Measurements from ENCODE around the gene NSDHL.
A peak's percentile ranks its signal among the peaks of the same experiment; 100 is the strongest.
"Not testable (repeated sequence)": the region's sequence is repeated elsewhere in the genome, so short reads cannot be mapped to it uniquely, and the experiment has no call there.

NSDHL gene

DNA sequence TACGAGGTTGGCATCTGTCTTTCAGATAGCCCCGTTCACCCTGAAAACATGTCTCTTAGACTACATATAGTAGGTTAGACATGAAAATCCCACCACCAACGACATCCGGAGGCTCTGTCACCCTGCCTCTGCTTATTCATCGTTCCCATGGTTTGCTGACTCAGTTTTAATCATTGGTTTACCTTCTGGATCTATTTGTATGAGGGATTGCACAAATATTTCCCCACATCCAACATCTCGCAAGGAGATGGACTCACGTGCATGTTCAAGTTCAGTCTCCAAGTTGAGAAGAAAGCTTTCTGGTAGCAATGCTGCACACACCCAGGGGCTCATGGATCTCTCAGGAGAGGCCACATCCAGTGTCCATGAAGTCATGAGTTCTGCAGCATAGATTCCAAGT, 11.1 kb upstream of the NSDHL start:
- no peaks in the 10 kb centered on the region for H3K36me3 ChIP-seq (ENCODE audit: control insufficient read depth, insufficient read depth, low read length)
- no peak overlapping the region for H3K9ac ChIP-seq (ENCODE audit: low read length)
- H3K27me3 ChIP-seq (ENCODE audit: control insufficient read depth, insufficient read depth, low read length), result peaks cover 35% of the 10 kb centered on the region
- no peak overlapping the region for H3K4me3 ChIP-seq (ENCODE audit: low read depth, low read length)
- peaks cover 11% of the 10 kb centered on the region; the same call in 1 of the 2 replicates for H3K9me3 ChIP-seq (ENCODE audit: control insufficient read depth, insufficient read depth, low read depth, low read length)
- no peak overlapping the region for H3K27ac ChIP-seq (ENCODE audit: low read depth, low read length)
- H3K4me1 ChIP-seq (ENCODE audit: control insufficient read depth, insufficient read depth, low read length), result peaks cover 4% of the 10 kb centered on the region; the same call in 1 of the 2 replicates

- Histone ChIP-seq H3K9me3 (ENCODE audit: control insufficient read depth, insufficient read depth, low read depth, low read length) (peaks cover 11% of the 10 kb centered on the region; the same call in 1 of the 2 replicates), H3K27ac (ENCODE audit: low read depth, low read length) (no peak overlapping the region), H3K4me1 (ENCODE audit: control insufficient read depth, insufficient read depth, low read length) (peaks cover 4% of the 10 kb centered on the region; the same call in 1 of the 2 replicates), H3K27me3 (ENCODE audit: control insufficient read depth, insufficient read depth, low read length) (peaks cover 38% of the 10 kb centered on the region), H3K4me3 (ENCODE audit: low read depth, low read length) (no peak overlapping the region), H3K36me3 (ENCODE audit: control insufficient read depth, insufficient read depth, low read length) (no peaks in the 10 kb centered on the region), H3K9ac (ENCODE audit: low read length) (no peak overlapping the region)
Measured at GRCh38 chrX:152821145-152821765, 9.6 kb upstream of the NSDHL start.

DNA sequence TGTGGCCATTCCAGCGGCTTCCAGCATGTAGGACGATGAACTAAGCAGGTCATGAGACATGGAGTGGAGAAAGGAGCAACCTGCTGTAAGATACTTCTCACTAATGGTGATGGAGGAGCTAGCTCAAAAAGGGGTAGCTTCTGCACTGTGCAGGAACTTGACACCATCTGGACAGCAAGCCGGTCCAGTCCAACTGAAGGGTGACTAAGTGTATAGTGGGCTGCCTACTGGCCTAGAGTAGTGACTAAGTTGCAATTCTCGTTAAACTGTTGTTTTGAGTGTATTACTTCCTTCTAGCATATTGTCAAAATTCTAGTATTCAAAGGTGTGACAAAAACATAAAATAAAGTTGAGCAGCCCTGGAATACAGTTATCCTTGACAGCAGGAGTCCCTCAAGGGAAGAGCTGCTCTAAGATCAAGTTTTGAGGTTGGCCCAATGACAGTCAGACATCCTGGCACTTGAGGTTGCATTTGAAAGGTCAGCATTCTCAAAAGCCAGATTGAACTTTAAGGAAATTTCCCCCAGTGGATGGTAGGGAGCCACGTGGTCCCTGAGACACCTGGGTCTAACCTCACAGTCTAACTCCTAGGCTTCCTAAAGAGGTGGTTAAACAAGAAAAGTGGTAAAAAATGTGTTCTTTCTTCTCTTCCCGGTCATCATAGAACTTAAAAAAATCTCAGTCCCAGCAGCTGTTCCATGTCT, 8.3 kb upstream of the NSDHL start:
- Histone ChIP-seq H3K27ac (ENCODE audit: low read depth, low read length) (no peak overlapping the region), H3K36me3 (ENCODE audit: control insufficient read depth, insufficient read depth, low read length) (0 out of 2 replicates have a peak, but pooled peaks cover 3% of the 10 kb centered on the region), H3K4me3 (ENCODE audit: low read depth, low read length) (no peak overlapping the region), H3K9ac (ENCODE audit: low read length) (no peak overlapping the region), H3K27me3 (ENCODE audit: control insufficient read depth, insufficient read depth, low read length) (peaks cover 38% of the 10 kb centered on the region), H3K4me1 (ENCODE audit: control insufficient read depth, insufficient read depth, low read length) (no peaks in the 10 kb centered on the region), H3K9me3 (ENCODE audit: control insufficient read depth, insufficient read depth, low read depth, low read length) (peaks cover 11% of the 10 kb centered on the region; the same call in 1 of the 2 replicates)

DNA sequence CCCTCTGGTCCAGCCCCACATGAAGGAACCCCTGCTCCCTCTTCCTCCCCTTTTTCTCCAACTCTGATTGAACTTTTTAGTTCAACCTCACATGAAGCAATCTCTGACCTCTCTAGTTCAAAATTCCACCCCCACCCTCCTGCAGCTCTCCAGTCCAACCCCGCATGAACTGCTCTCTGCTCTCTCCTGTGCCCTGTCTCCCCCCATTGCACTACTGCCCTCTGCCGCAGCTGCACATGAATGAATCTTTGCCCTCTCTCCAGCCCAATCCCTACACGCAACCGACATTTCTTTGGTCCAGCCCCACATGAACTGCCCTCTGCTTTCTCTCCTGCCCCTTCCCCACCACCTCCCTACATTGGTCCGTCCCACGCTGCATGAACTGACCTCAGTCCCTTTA, 7.2 kb upstream of the NSDHL start:
- Histone ChIP-seq H3K9me3 (ENCODE audit: control insufficient read depth, insufficient read depth, low read depth, low read length) (peaks cover 13% of the 10 kb centered on the region; the same call in 1 of the 2 replicates), H3K9ac (ENCODE audit: low read length) (no peak overlapping the region), H3K36me3 (ENCODE audit: control insufficient read depth, insufficient read depth, low read length) (0 out of 2 replicates have a peak, but pooled peaks cover 9% of the 10 kb centered on the region), H3K4me1 (ENCODE audit: control insufficient read depth, insufficient read depth, low read length) (no peaks in the 10 kb centered on the region), H3K27ac (ENCODE audit: low read depth, low read length) (no peak overlapping the region), H3K4me3 (ENCODE audit: low read depth, low read length) (no peak overlapping the region), H3K27me3 (ENCODE audit: control insufficient read depth, insufficient read depth, low read length) (peaks cover 38% of the 10 kb centered on the region)

- Histone ChIP-seq H3K9ac (ENCODE audit: low read length) (no peak overlapping the region), H3K4me1 (ENCODE audit: control insufficient read depth, insufficient read depth, low read length) (no peaks in the 10 kb centered on the region), H3K27me3 (ENCODE audit: control insufficient read depth, insufficient read depth, low read length) (peaks cover 38% of the 10 kb centered on the region), H3K9me3 (ENCODE audit: control insufficient read depth, insufficient read depth, low read depth, low read length) (peaks cover 17% of the 10 kb centered on the region; the same call in 1 of the 2 replicates), H3K36me3 (ENCODE audit: control insufficient read depth, insufficient read depth, low read length) (0 out of 2 replicates have a peak, but pooled peaks cover 9% of the 10 kb centered on the region), H3K4me3 (ENCODE audit: low read depth, low read length) (no peak overlapping the region), H3K27ac (ENCODE audit: low read depth, low read length) (no peak overlapping the region)
Measured at GRCh38 chrX:152824841-152825374, 6.0 kb upstream of the NSDHL start.

DNA sequence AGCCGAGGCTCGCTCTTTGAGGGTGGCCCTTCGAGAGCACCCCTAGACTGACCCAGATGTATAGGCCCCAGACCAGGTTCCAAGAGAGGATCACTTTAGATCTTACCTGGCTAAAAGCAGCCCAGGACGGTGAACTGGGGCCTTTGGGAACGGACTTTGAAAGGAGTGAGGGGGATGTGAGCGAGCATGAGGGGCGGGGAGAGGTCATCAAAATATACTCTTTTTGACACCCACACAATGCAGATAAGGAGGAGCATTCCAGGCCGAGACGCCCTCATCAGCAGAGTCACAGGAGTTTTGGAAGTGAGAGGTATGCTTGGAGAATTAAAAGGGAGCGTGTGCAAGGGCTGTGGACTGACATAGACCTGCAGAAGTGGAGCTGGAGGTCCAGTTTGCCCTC, 528 bp downstream of the NSDHL start:
- peak overlapping the region; percentile 81 for H3K4me3 ChIP-seq (ENCODE audit: low read depth, low read length)
- 0 out of 2 replicates have a peak, but pooled peaks cover 9% of the 10 kb centered on the region for H3K4me1 ChIP-seq (ENCODE audit: control insufficient read depth, insufficient read depth, low read length)
- no peaks in the 10 kb centered on the region for H3K27me3 ChIP-seq (ENCODE audit: control insufficient read depth, insufficient read depth, low read length)
- H3K9me3 ChIP-seq (ENCODE audit: control insufficient read depth, insufficient read depth, low read depth, low read length), result peaks cover 13% of the 10 kb centered on the region; the same call in 1 of the 2 replicates
- H3K9ac ChIP-seq (ENCODE audit: low read length), result peak overlapping the region; percentile 79
- H3K36me3 ChIP-seq (ENCODE audit: control insufficient read depth, insufficient read depth, low read length), result peaks cover 28% of the 10 kb centered on the region
- H3K27ac ChIP-seq (ENCODE audit: low read depth, low read length), result no peak overlapping the region

- no peak overlapping the region for H3K4me3 ChIP-seq (ENCODE audit: low read depth, low read length)
- 0 out of 2 replicates have a peak, but pooled peaks cover 9% of the 10 kb centered on the region for H3K4me1 ChIP-seq (ENCODE audit: control insufficient read depth, insufficient read depth, low read length)
Measured at GRCh38 chrX:152832520-152832919, 1.7 kb downstream of the NSDHL start.

DNA sequence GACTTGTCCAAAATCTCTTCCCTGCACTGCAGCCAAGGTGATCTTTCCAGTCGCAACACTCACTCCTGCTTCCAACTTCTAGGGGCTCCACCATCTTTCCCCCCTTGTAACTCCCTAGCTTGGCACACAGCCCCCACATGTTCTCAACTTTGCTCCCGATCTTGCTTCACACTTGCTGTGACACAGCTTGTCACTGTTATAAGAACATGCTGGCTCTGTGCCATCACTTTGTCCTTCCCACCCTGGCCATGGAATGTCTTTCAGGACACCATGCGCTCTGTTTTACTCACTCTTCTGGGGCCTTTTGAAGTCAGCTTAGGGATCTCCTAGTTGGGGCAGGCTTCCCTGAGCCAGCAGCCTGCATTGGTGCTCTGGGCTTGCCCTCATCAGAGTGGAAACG, 2.5 kb downstream of the NSDHL start:
- Histone ChIP-seq H3K9ac (ENCODE audit: low read length) (no peak overlapping the region), H3K4me3 (ENCODE audit: low read depth, low read length) (no peak overlapping the region), H3K36me3 (ENCODE audit: control insufficient read depth, insufficient read depth, low read length) (peaks cover 20% of the 10 kb centered on the region), H3K27ac (ENCODE audit: low read depth, low read length) (no peak overlapping the region), H3K4me1 (ENCODE audit: control insufficient read depth, insufficient read depth, low read length) (0 out of 2 replicates have a peak, but pooled peaks cover 9% of the 10 kb centered on the region), H3K9me3 (ENCODE audit: control insufficient read depth, insufficient read depth, low read depth, low read length) (peaks cover 13% of the 10 kb centered on the region; the same call in 1 of the 2 replicates), H3K27me3 (ENCODE audit: control insufficient read depth, insufficient read depth, low read length) (no peaks in the 10 kb centered on the region)

More at GRCh38 chrX:152832520-152832919, 1.7 kb downstream of the NSDHL start:
- Histone ChIP-seq H3K9me3 (ENCODE audit: control insufficient read depth, insufficient read depth, low read depth, low read length) (peaks cover 13% of the 10 kb centered on the region; the same call in 1 of the 2 replicates), H3K27ac (ENCODE audit: low read depth, low read length) (no peak overlapping the region), H3K36me3 (ENCODE audit: control insufficient read depth, insufficient read depth, low read length) (peaks cover 25% of the 10 kb centered on the region), H3K9ac (ENCODE audit: low read length) (no peak overlapping the region), H3K27me3 (ENCODE audit: control insufficient read depth, insufficient read depth, low read length) (no peaks in the 10 kb centered on the region)

DNA sequence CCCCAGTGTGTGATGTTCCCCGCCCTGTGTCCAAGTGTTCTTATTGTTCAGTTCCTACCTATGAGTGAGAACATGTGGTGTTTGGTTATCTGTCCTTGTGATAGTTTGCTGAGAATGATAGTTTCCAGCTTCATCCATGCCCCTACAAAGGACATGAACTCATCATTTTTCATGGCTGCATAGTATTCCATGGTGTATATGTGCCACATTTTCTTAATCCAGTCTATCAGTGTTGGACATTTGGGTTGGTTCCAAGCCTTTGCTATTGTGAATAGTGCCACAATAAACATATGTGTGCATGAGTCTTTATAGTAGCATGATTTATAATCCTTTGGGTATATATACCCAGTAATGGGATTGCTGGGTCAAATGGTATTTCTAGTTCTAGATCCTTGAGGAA, 4.6 kb downstream of the NSDHL start:
- H3K27ac ChIP-seq (ENCODE audit: low read depth, low read length); H3K9ac ChIP-seq (ENCODE audit: low read length); H3K4me1 ChIP-seq (ENCODE audit: control insufficient read depth, insufficient read depth, low read length); H3K9me3 ChIP-seq (ENCODE audit: control insufficient read depth, insufficient read depth, low read depth, low read length); H3K27me3 ChIP-seq (ENCODE audit: control insufficient read depth, insufficient read depth, low read length); H3K4me3 ChIP-seq (ENCODE audit: low read depth, low read length): not testable (repeated sequence)
- H3K36me3 ChIP-seq (ENCODE audit: control insufficient read depth, insufficient read depth, low read length), result peaks cover 20% of the 10 kb centered on the region

GRCh38 chrX:152842772-152843338, 12.0 kb downstream of the NSDHL start:
- Histone ChIP-seq H3K4me3 (ENCODE audit: low read depth, low read length) (no peak overlapping the region), H3K9ac (ENCODE audit: low read length) (no peak overlapping the region), H3K9me3 (ENCODE audit: control insufficient read depth, insufficient read depth, low read depth, low read length) (peaks cover 12% of the 10 kb centered on the region; the same call in 1 of the 2 replicates), H3K36me3 (ENCODE audit: control insufficient read depth, insufficient read depth, low read length) (peaks cover 15% of the 10 kb centered on the region; the same call in 1 of the 2 replicates), H3K27ac (ENCODE audit: low read depth, low read length) (no peak overlapping the region), H3K4me1 (ENCODE audit: control insufficient read depth, insufficient read depth, low read length) (peaks cover 8% of the 10 kb centered on the region; the same call in 1 of the 2 replicates), H3K27me3 (ENCODE audit: control insufficient read depth, insufficient read depth, low read length) (no peaks in the 10 kb centered on the region)
